ENCODE results near the gene KANK3. TPM values are rescaled to one million over a fixed set of nuclear protein-coding genes. Genes with fewer than 3 reads are reported as not detected.

The KANK3 gene
- total RNA-seq, 1 experiment from 2014 or later = 1.2 TPM

- H3K36me3 Mint-ChIP-seq (ENCODE audit: insufficient read depth, unreplicated experiment) = peaks cover 5% of the 10 kb centered on the region
- no peaks in the 10 kb centered on the region for H3K27me3 Mint-ChIP-seq (ENCODE audit: insufficient read depth, unreplicated experiment)
- no TSS peak for BruUV-seq (replicated peaks)
- peaks cover 27% of the 10 kb centered on the region for H3K4me1 Mint-ChIP-seq (ENCODE audit: insufficient read depth, unreplicated experiment)
- H3K4me3 Mint-ChIP-seq (ENCODE audit: unreplicated experiment) = peak overlapping the region; percentile 73
- DNase-seq (ENCODE audit: unreplicated experiment) = peak; percentile 100
- ChIA-PET CTCF (interaction anchor here (0.6 to 1.3 kb wide), 7 partner anchors 8 to 1447 kb away, joined by 3 to 11 read pairs (median 3); partner anchors contain the start of gene MARCHF2), POLR2A (interaction anchor here (0.5 to 5.7 kb wide), 16 partner anchors 15 to 181 kb away, joined by 3 to 31 read pairs (median 4); partner anchors contain the start of genes NDUFA7, RAB11B, RPS28 and ZNF414)
- H3K9me3 Mint-ChIP-seq (ENCODE audit: unreplicated experiment) = no peaks in the 10 kb centered on the region
- H3K27ac Mint-ChIP-seq (ENCODE audit: low read depth, unreplicated experiment) = peak overlapping the region; percentile 94
- TF ChIP-seq CTCF (IDR thresholded peaks at IDR 0.05; ENCODE audit: unreplicated experiment) = no peak
- intact Hi-C loops (cut with micrococcal nuclease) = loop anchor here (2.0 kb wide), 1 partner anchor 29 kb away; the partner anchor contains the start of gene RAB11B
Observed at GRCh38 chr19:8361921-8362793, 19.1 kb upstream of the KANK3 start.

- no peak for DNase-seq (ENCODE audit: unreplicated experiment)
- ChIA-PET POLR2A (interaction anchor here (0.6 kb wide), 1 partner anchor 28 kb away, joined by 3 read pairs; no protein-coding TSS in a partner anchor), CTCF (interaction anchor here (0.6 to 1.8 kb wide), 4 partner anchors 33 to 145 kb away, joined by 3 to 7 read pairs (median 4); no protein-coding TSS in a partner anchor)
- no TSS peak for BruUV-seq (replicated peaks)
- Mint-ChIP-seq H3K27me3 (ENCODE audit: insufficient read depth, unreplicated experiment) (no peaks in the 10 kb centered on the region), H3K4me3 (ENCODE audit: unreplicated experiment) (no peak overlapping the region), H3K4me1 (ENCODE audit: insufficient read depth, unreplicated experiment) (peaks cover 28% of the 10 kb centered on the region), H3K27ac (ENCODE audit: low read depth, unreplicated experiment) (peak overlapping the region; percentile 23), H3K9me3 (ENCODE audit: unreplicated experiment) (no peaks in the 10 kb centered on the region), H3K36me3 (ENCODE audit: insufficient read depth, unreplicated experiment) (peaks cover 5% of the 10 kb centered on the region)
- no peak for TF ChIP-seq CTCF (IDR thresholded peaks at IDR 0.05; ENCODE audit: unreplicated experiment)
- intact Hi-C loops (cut with micrococcal nuclease) = no loop called here
Observed at GRCh38 chr19:8360196-8360595, 17.1 kb upstream of the KANK3 start.

- TF ChIP-seq CTCF (IDR thresholded peaks at IDR 0.05; ENCODE audit: unreplicated experiment) = no peak
- Mint-ChIP-seq H3K9me3 (ENCODE audit: unreplicated experiment) (no peaks in the 10 kb centered on the region), H3K27me3 (ENCODE audit: insufficient read depth, unreplicated experiment) (no peaks in the 10 kb centered on the region), H3K4me3 (ENCODE audit: unreplicated experiment) (no peak overlapping the region), H3K36me3 (ENCODE audit: insufficient read depth, unreplicated experiment) (peaks cover 5% of the 10 kb centered on the region), H3K27ac (ENCODE audit: low read depth, unreplicated experiment) (no peak overlapping the region), H3K4me1 (ENCODE audit: insufficient read depth, unreplicated experiment) (peaks cover 31% of the 10 kb centered on the region)
- intact Hi-C loops (cut with micrococcal nuclease) = loop anchor here (10.0 kb wide), 1 partner anchor 96 kb away; no protein-coding TSS in a partner anchor
- CTCF ChIA-PET = interaction anchor here (0.6 to 1.8 kb wide), 4 partner anchors 43 to 474 kb away, joined by 3 to 7 read pairs (median 4); no protein-coding TSS in a partner anchor
- no peak for DNase-seq (ENCODE audit: unreplicated experiment)
- POLR2A ChIA-PET = interaction anchor here (0.6 kb wide), 1 partner anchor 691 kb away, joined by 3 read pairs; no protein-coding TSS in a partner anchor
- no TSS peak for BruUV-seq (replicated peaks)
Observed at GRCh38 chr19:8358948-8359347, 15.9 kb upstream of the KANK3 start.

- BruUV-seq (replicated peaks) = no TSS peak
- H3K9me3 Mint-ChIP-seq (ENCODE audit: unreplicated experiment) = no peaks in the 10 kb centered on the region
- peaks cover 25% of the 10 kb centered on the region for H3K4me1 Mint-ChIP-seq (ENCODE audit: insufficient read depth, unreplicated experiment)
- no peak for TF ChIP-seq CTCF (IDR thresholded peaks at IDR 0.05; ENCODE audit: unreplicated experiment)
- POLR2A ChIA-PET = interaction anchor here (1.0 kb wide), 1 partner anchor 21 kb away, joined by 8 read pairs; no protein-coding TSS in a partner anchor
- intact Hi-C loops (cut with micrococcal nuclease) = loop anchor here (10.0 kb wide), 1 partner anchor 98 kb away; no protein-coding TSS in a partner anchor
- H3K27ac Mint-ChIP-seq (ENCODE audit: low read depth, unreplicated experiment) = no peak overlapping the region
- no peak overlapping the region for H3K4me3 Mint-ChIP-seq (ENCODE audit: unreplicated experiment)
- CTCF ChIA-PET = interaction anchor here (0.6 to 6.0 kb wide), 5 partner anchors 11 to 221 kb away, joined by 3 to 72 read pairs (median 3); partner anchors contain the start of gene RAB11B
- peaks cover 5% of the 10 kb centered on the region for H3K36me3 Mint-ChIP-seq (ENCODE audit: insufficient read depth, unreplicated experiment)
- no peak for DNase-seq (ENCODE audit: unreplicated experiment)
- no peaks in the 10 kb centered on the region for H3K27me3 Mint-ChIP-seq (ENCODE audit: insufficient read depth, unreplicated experiment)
Observed at GRCh38 chr19:8357007-8357521, 14.0 kb upstream of the KANK3 start.
